ENCODE measurements around the gene ARHGEF39.

- TF ChIP-seq CTCF (IDR thresholded peaks at IDR 0.05) (no peak), ZFX (IDR thresholded peaks at IDR 0.05; ENCODE audit: borderline replicate concordance) (no peak)
Observed at GRCh38 chr9:35651956-35652828, 12.8 kb downstream of the ARHGEF39 start.

All from 22Rv1 (cell line).